GM18870 (cell line): ENCODE results near the gene TSPAN3.

Experiments
- ATAC-seq: cut with Tn5 transposase; IDR thresholded peaks from one replicate; pipeline ENCODE4 v1.9.1; 2021; ENCODE audit warnings: moderate library complexity; ENCODE audit not compliant: unreplicated experiment

The TSPAN3 gene

GRCh38 chr15:76991741-76992645 lies 78.9 kb downstream of the TSPAN3 start:
- no peak for ATAC-seq
